SK-N-MC (cell line): ENCODE data around the gene CEBPE.

ENCODE experiments used
- DNase-seq: peaks from one replicate; pipeline ENCODE4 v3.0.0-alpha.2; 2011; ENCODE audit warnings: low read depth, low spot score
- H3K27ac ChIP-seq: fragments of 200-600 bp; sonication (generic); 2 replicates; pipeline ENCODE4 v1.5.1; 2016; ENCODE audit warnings: mixed run types
- H3K36me3 ChIP-seq: fragments of 200-600 bp; sonication (generic); 2 replicates; pipeline ENCODE4 v1.6.1; 2017; ENCODE audit warnings: antibody characterized with exemption, low read length, mixed read lengths; ENCODE audit not compliant: insufficient read depth
- H3K4me3 ChIP-seq: fragments of 200-600 bp; sonication (generic); 2 replicates; pipeline ENCODE4 v1.5.1; 2016
- H3K9ac ChIP-seq: fragments of 200-600 bp; sonication (generic); 2 replicates; pipeline ENCODE4 v1.8.0; 2017; ENCODE audit warnings: mixed run types, mixed read lengths; ENCODE audit not compliant: insufficient read length
- H3K9me3 ChIP-seq: fragments of 200-600 bp; sonication (generic); 2 replicates; pipeline ENCODE4 v1.6.1; 2017; ENCODE audit warnings: low read depth, mild to moderate bottlenecking, antibody characterized with exemption, low read length, moderate library complexity, mixed read lengths
- EZH2 ChIP-seq: fragments of 200-600 bp; sonication (generic); IDR thresholded peaks from one replicate; pipeline ENCODE4 v1.6.1; 2017; ENCODE audit warnings: antibody characterized with exemption
- FOXP2 ChIP-seq: optimal IDR thresholded peaks from 2 replicates; pipeline ENCODE3; 2011; ENCODE audit warnings: mild to moderate bottlenecking, moderate library complexity; ENCODE audit not compliant: insufficient read depth; ENCODE audit errors: extremely low read length, control extremely low read depth
- POLR2AphosphoS5 ChIP-seq: IDR thresholded peaks from 2 replicates; pipeline ENCODE4 v1.6.1; 2012; ENCODE audit warnings: mild to moderate bottlenecking, low read depth, low read length, borderline replicate concordance

The CEBPE gene

GRCh38 chr14:23118506-23119362 lies at the start of gene CEBPE:
Gene CEBPE, minus strand, starts transcription at chr14:23119255. Its CDS starts 164 bp downstream, at chr14:23119091.
- H3K27ac ChIP-seq = no peak within 1 kb of the TSS
- no peak for DNase-seq
- no peak within 1 kb of the TSS for H3K9ac ChIP-seq
- no peak within 1 kb of the TSS for H3K4me3 ChIP-seq
- no peaks in the 10 kb centered on the region for H3K36me3 ChIP-seq
- TF ChIP-seq EZH2 (no peak), FOXP2 (no peak), POLR2AphosphoS5 (no peak)
- no peaks in the 10 kb centered on the region for H3K9me3 ChIP-seq

- no peaks in the 10 kb centered on the region for H3K9me3 ChIP-seq
- no peak for DNase-seq
- H3K4me3 ChIP-seq = 0 out of 2 replicates have a peak overlapping the region, but pooled peaks have one; percentile 21
- no peak overlapping the region for H3K9ac ChIP-seq
- peak overlapping the region; percentile 72 for H3K27ac ChIP-seq
- TF ChIP-seq FOXP2 (no peak), EZH2 (no peak), POLR2AphosphoS5 (no peak)
- H3K36me3 ChIP-seq = 0 out of 2 replicates have a peak, but pooled peaks cover 8% of the 10 kb centered on the region
Measured at GRCh38 chr14:23168246-23168645, 49.2 kb upstream of the CEBPE start.

GRCh38 chr14:23167116-23167847 lies 48.2 kb upstream of the CEBPE start:
- H3K9ac ChIP-seq = no peak overlapping the region
- peak overlapping the region; percentile 72 for H3K27ac ChIP-seq
- DNase-seq = no peak
- TF ChIP-seq POLR2AphosphoS5 (no peak), EZH2 (no peak), FOXP2 (no peak)
- H3K4me3 ChIP-seq = peak overlapping the region; percentile 1; the same call in 1 of the 2 replicates
- H3K36me3 ChIP-seq = 0 out of 2 replicates have a peak, but pooled peaks cover 8% of the 10 kb centered on the region
- H3K9me3 ChIP-seq = no peaks in the 10 kb centered on the region

GRCh38 chr14:23164949-23165348 lies 45.9 kb upstream of the CEBPE start:
- Histone ChIP-seq H3K9me3 (no peaks in the 10 kb centered on the region), H3K36me3 (0 out of 2 replicates have a peak, but pooled peaks cover 8% of the 10 kb centered on the region), H3K9ac (no peak overlapping the region), H3K4me3 (no peak overlapping the region), H3K27ac (no peak overlapping the region)
- TF ChIP-seq FOXP2 (no peak), POLR2AphosphoS5 (no peak), EZH2 (no peak)
- no peak for DNase-seq

GRCh38 chr14:23164250-23164649 lies 45.2 kb upstream of the CEBPE start:
- H3K9ac ChIP-seq = no peak overlapping the region

GRCh38 chr14:23163830-23164229 lies 44.8 kb upstream of the CEBPE start:
- Histone ChIP-seq H3K36me3 (0 out of 2 replicates have a peak, but pooled peaks cover 9% of the 10 kb centered on the region), H3K9ac (no peak overlapping the region), H3K9me3 (no peaks in the 10 kb centered on the region), H3K4me3 (no peak overlapping the region), H3K27ac (0 out of 2 replicates have a peak overlapping the region, but pooled peaks have one; percentile 5)
- no peak for DNase-seq
- TF ChIP-seq POLR2AphosphoS5 = no peak
- no peak for TF ChIP-seq EZH2
- TF ChIP-seq FOXP2 = no peak

More at GRCh38 chr14:23164250-23164649, 45.2 kb upstream of the CEBPE start:
- no peak for TF ChIP-seq EZH2
- TF ChIP-seq POLR2AphosphoS5 = no peak
- TF ChIP-seq FOXP2 = no peak
- H3K9me3 ChIP-seq = no peaks in the 10 kb centered on the region
- H3K27ac ChIP-seq = 0 out of 2 replicates have a peak overlapping the region, but pooled peaks have one; percentile 5
- no peak overlapping the region for H3K4me3 ChIP-seq
- no peak for DNase-seq
- H3K36me3 ChIP-seq = 0 out of 2 replicates have a peak, but pooled peaks cover 8% of the 10 kb centered on the region

- TF ChIP-seq POLR2AphosphoS5 = peak; percentile 19; the same call in 1 of the 2 replicates
- no peak for TF ChIP-seq EZH2
- TF ChIP-seq FOXP2 = no peak
- H3K36me3 ChIP-seq = peaks cover 14% of the 10 kb centered on the region; the same call in 1 of the 2 replicates
- H3K9me3 ChIP-seq = no peaks in the 10 kb centered on the region
- no peak for DNase-seq
- H3K9ac ChIP-seq = no peak overlapping the region
- H3K4me3 ChIP-seq = 0 out of 2 replicates have a peak overlapping the region, but pooled peaks have one; percentile 6
- peak overlapping the region; percentile 80 for H3K27ac ChIP-seq
Measured at GRCh38 chr14:23162800-23163199, 43.7 kb upstream of the CEBPE start.

GRCh38 chr14:23162005-23162404 lies 43.0 kb upstream of the CEBPE start:
- H3K36me3 ChIP-seq = peaks cover 17% of the 10 kb centered on the region; the same call in 1 of the 2 replicates
- no peak for DNase-seq
- H3K9ac ChIP-seq = no peak overlapping the region
- peak overlapping the region; percentile 80 for H3K27ac ChIP-seq
- no peak overlapping the region for H3K4me3 ChIP-seq
- H3K9me3 ChIP-seq = no peaks in the 10 kb centered on the region
- TF ChIP-seq POLR2AphosphoS5 (no peak), FOXP2 (no peak), EZH2 (no peak)
